GM18498 (cell line): ENCODE results near the gene REST.
"Not testable (repeated sequence)": the region's sequence is repeated elsewhere in the genome, so short reads cannot be mapped to it uniquely, and the experiment has no call there.

Experiments used
- ATAC-seq: cut with Tn5 transposase; IDR thresholded peaks from one replicate; pipeline ENCODE4 v1.9.1; 2021; ENCODE audit warnings: mild to moderate bottlenecking, moderate library complexity; ENCODE audit not compliant: unreplicated experiment

REST gene

DNA sequence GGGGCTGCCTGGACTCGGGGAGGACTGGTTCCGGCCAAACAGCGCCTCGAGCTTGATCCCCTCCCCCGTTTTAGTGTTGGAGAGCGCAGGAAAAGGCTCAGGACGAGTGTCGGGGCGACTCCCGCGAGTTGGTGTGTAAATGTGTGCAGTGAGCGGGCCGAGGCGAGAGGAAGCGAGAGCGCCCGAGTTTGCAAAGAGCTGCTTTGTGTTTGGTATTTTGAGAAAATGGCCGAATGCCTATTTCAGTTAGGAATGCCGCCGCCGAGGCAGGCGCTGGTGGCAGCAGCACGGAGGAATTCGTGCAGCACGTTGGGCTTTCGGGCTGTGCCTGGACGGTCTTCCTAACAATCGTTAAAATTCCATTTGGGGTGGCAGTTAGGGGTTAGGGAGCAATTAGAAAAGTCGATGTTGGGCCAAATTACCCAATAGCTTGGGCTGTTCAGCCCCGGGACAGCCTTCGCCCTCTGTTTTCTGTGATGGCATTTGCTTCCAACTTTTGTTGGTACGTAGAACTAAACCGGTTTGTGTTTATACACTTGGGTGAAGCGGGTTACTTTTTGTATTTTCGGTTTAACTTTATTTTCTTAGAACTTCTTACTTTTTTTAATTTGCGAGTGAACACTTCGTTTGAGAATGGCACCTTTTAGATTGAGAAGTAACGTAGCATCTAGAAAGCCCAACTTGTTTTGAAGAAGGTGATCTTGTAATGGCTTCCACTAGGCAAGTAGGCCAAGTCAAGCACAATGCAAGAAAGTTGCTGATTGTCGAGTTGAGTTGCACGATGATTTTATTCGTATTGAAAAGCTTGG lies 1.6 kb downstream of the REST start:
- ATAC-seq, result peak; percentile 31

GRCh38 chr4:56910172-56910967 lies 2.7 kb downstream of the REST start:
- ATAC-seq, result no peak

- no peak for ATAC-seq
Observed at GRCh38 chr4:56914336-56914735, 6.6 kb downstream of the REST start.

GRCh38 chr4:56914977-56915376 lies 7.3 kb downstream of the REST start:
- not testable (repeated sequence) for ATAC-seq

- ATAC-seq, result no peak
Observed at GRCh38 chr4:56927196-56927595, 19.5 kb downstream of the REST start.

- ATAC-seq, result no peak
Observed at GRCh38 chr4:56930638-56931037, 22.9 kb downstream of the REST start.

- ATAC-seq, result no peak
Observed at GRCh38 chr4:56931924-56932323, 24.2 kb downstream of the REST start.

DNA sequence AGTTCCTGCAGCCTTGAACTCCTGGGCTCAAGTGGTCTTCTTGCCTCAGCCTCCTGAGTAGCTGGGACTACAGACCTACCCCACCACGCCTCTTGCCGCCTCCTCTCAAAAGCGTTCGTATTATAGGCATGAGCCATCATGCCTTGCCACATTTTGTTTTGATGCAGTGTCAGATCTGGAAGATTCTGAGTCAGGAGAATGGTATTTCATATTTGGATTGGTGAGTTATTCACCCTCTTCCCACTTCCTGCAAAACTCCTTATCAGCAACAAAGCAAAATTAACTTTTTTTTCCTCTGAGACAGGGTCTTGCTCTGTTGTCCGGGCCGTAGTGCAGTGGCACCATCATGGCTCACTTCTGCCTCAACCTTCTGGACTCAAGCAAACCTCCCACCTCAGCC lies 29.6 kb downstream of the REST start:
- ATAC-seq, result no peak

GRCh38 chr4:56939826-56940225 lies 32.1 kb downstream of the REST start:
- not testable (repeated sequence) for ATAC-seq

DNA sequence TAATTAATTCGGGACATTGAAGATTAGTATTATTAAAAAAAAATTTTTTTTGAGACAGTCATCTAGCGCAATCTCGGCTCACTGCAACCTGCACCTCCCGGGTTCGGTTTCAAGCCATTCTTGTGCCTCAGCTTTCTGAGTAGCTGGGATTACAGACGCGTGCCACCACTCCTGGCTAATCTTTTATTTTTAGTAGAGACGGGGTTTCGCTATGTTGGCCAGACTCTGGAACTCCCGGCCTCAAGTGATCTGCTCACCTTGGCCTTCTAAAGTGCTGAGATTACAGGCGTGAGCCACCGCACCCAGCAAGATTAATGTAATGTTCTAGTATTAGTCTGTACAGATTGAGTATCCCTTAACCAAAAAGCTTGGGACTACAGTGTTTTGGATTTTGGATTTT lies 32.7 kb downstream of the REST start:
- ATAC-seq, result no peak

- ATAC-seq, result no peak
Observed at GRCh38 chr4:56940971-56941370, 33.3 kb downstream of the REST start.

DNA sequence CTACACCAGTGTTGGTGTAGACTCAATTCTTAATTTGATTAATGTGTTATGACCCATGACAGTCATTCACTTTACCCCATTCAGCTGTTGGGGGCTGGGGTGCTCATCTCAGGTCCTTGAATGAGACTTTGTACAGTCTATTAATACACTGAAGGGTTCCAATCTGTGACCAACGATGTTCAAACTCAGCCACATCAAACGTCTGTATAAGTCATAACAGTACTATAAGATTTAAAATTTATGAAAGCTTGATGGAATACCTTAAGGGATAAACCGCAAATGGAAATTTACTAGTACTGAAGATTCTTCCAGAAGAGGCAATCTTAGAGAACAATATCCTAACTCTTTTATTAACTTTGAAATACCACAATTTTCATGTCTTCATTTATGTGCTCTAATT lies 33.7 kb downstream of the REST start:
- no peak for ATAC-seq

GRCh38 chr4:56953680-56954520 lies 46.2 kb downstream of the REST start:
- ATAC-seq, result no peak

DNA sequence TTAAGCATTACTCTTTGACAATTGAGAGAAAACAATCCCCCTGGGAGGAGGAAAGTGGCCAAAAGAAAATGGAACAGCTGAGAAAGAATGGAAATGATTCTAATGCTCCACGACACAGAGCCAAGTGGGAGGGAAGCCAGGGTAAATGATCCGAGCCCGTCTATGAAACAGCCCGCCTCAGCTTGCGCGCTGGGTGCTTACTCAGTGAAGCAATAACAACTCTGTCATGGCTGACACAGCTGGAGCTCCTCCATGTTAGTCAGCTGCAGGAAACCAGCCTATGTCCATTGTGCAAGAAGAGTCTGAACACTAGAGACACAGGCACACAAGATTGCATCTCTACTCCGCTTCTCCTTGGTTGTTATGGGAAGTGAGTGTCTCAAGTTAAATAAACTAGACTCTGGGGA lies 50.4 kb downstream of the REST start:
- no peak for ATAC-seq

DNA sequence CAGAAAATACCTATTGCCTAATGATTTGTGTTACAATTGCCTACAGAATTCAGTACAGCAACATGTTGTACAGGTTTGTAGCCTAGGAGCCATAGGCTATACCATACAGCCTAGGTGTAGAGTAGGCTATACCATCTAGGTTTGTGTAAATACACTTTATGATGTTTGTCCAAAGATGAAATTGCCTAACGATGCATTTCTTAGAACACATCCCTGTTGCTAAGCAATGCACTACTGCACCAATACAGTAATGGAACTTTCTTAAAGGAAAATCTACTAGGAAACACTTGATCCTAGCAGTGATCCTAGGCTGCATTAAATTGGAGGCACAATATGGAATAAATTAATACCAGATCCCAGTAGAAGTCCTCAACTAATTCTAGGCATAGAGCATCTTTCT lies 51.4 kb downstream of the REST start:
- no peak for ATAC-seq

- ATAC-seq, result no peak
Observed at GRCh38 chr4:56961107-56961500, 53.4 kb downstream of the REST start.

DNA sequence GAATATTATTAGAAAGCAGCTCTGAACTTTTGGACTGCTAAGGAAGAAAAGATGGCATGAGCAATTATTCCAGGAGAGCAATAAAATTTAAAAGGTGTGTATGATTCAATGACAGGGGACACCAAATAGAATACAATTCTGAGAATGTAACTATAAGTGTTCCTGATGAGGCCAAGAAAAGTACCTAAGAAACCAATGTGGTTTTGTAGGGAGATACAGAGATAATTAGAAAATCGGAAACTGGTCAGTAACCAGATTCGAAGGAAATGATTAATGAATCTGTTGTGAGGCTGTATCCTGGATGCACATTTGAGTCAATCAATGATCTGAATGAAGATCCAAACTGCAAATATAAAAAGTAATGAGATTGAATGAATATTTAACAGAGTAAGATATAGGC lies 63.7 kb downstream of the REST start:
- ATAC-seq, result no peak

GRCh38 chr4:56972389-56972788 lies 64.7 kb downstream of the REST start:
- ATAC-seq, result no peak

GRCh38 chr4:56972809-56973208 lies 65.1 kb downstream of the REST start:
- ATAC-seq, result no peak

GRCh38 chr4:56973336-56973735 lies 65.6 kb downstream of the REST start:
- no peak for ATAC-seq

- no peak for ATAC-seq
Observed at GRCh38 chr4:56976283-56976836, 68.7 kb downstream of the REST start.
